RWPE2 (cell line): ENCODE data around the gene NACC1.

Source experiments
- ATAC-seq: fragments of 200-7000 bp; cut with Tn5 transposase; 3 replicates; pipeline ENCODE4 v1.9.1; 2021; ENCODE audit warnings: low read depth
- DNase-seq: peaks from one replicate; pipeline ENCODE4 v3.0.0-alpha.2; 2020; ENCODE audit warnings: low spot score
- H3K27ac ChIP-seq: fragments of 450-650 bp; 2 replicates; pipeline ENCODE4 v1.5.1; 2017; ENCODE audit warnings: mild to moderate bottlenecking; ENCODE audit not compliant: poor library complexity, severe bottlenecking
- H3K27me3 ChIP-seq: fragments of 250-450 bp; sonication (Bioruptor Pico); 2 replicates; pipeline ENCODE4 v1.5.1; 2021; ENCODE audit warnings: mild to moderate bottlenecking, moderate library complexity; ENCODE audit not compliant: insufficient read depth, poor library complexity, severe bottlenecking
- H3K36me3 ChIP-seq: fragments of 250-450 bp; sonication (Bioruptor Pico); 2 replicates; pipeline ENCODE4 v1.5.1; 2020; ENCODE audit warnings: low read depth, mild to moderate bottlenecking, moderate library complexity
- H3K4me1 ChIP-seq: fragments of 250-450 bp; sonication (Bioruptor Pico); 2 replicates; pipeline ENCODE4 v1.5.1; 2021; ENCODE audit warnings: mild to moderate bottlenecking, moderate library complexity; ENCODE audit not compliant: insufficient read depth, poor library complexity, severe bottlenecking
- H3K4me3 ChIP-seq: fragments of 250-450 bp; sonication (Bioruptor Pico); 2 replicates; pipeline ENCODE4 v1.5.1; 2021; ENCODE audit warnings: mild to moderate bottlenecking, moderate library complexity; ENCODE audit not compliant: severe bottlenecking
- H3K9me3 ChIP-seq: fragments of 250-450 bp; sonication (Bioruptor Pico); 2 replicates; pipeline ENCODE4 v1.5.1; 2021; ENCODE audit warnings: mild to moderate bottlenecking, moderate library complexity; ENCODE audit not compliant: severe bottlenecking
- CTCF ChIP-seq: fragments of 450-650 bp; IDR thresholded peaks from one replicate; pipeline ENCODE4 v1.5.1; 2017; ENCODE audit warnings: mild to moderate bottlenecking, moderate library complexity; ENCODE audit not compliant: poor library complexity, severe bottlenecking

The NACC1 gene

DNA sequence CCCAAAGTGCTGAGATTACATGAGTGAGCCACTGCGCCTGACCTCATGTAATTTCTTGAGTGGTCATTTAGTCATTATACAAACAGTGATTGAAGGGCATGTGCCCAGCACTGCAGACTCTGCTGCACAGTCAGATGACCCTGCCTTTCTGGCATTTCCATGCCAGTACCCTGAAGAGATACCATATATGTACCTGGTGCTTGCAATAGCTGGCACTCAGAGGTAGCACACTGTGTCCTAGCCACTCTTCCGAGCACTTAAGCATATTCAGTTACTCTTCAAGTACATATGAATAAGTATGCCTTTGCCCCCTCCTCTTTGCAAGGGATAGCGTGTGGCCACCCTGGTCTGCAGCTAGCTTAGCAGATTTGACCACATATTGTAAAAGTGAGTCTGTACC lies 16.6 kb downstream of the NACC1 start:
- H3K36me3 ChIP-seq: peaks cover 54% of the 10 kb centered on the region
- no peaks in the 10 kb centered on the region for H3K9me3 ChIP-seq
- TF ChIP-seq CTCF: no peak
- no peaks in the 10 kb centered on the region for H3K4me1 ChIP-seq
- DNase-seq (no peak), ATAC-seq (peak; percentile 33; the same call in 2 of the 3 replicates)
- no peaks in the 10 kb centered on the region for H3K27me3 ChIP-seq
- H3K27ac ChIP-seq: no peak overlapping the region
- no peak overlapping the region for H3K4me3 ChIP-seq

GRCh38 chr19:13135068-13136062 lies 17.3 kb downstream of the NACC1 start:
- Histone ChIP-seq H3K4me1 (no peaks in the 10 kb centered on the region), H3K4me3 (no peak overlapping the region), H3K27me3 (no peaks in the 10 kb centered on the region), H3K27ac (no peak overlapping the region), H3K9me3 (no peaks in the 10 kb centered on the region), H3K36me3 (peaks cover 54% of the 10 kb centered on the region)
- no peak for DNase-seq
- no peak for TF ChIP-seq CTCF
- ATAC-seq: no peak

DNA sequence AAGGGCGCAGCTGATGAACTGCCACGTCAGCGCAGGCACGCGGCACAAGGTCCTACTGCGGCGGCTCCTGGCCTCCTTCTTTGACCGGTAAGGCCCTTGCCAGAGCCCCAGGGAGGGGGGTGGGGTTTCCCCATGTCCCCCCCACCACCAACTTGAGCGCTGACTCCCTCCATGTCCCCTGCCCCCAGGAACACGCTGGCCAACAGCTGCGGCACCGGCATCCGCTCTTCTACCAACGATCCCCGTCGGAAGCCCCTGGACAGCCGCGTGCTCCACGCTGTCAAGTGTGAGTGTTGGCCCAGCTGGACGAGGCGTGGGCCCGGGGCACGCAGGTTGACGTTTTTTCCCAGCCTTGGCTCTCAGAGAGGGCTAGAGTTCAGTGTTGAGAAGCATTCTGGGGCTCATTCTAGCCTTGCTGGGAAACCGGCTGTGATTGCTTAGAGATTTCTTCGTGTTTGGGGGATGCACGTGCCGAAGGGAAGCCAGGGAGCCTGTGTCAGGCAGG lies 19.3 kb downstream of the NACC1 start:
- Histone ChIP-seq H3K36me3 (peaks cover 41% of the 10 kb centered on the region), H3K27ac (no peak overlapping the region), H3K27me3 (no peaks in the 10 kb centered on the region), H3K4me1 (no peaks in the 10 kb centered on the region), H3K9me3 (no peaks in the 10 kb centered on the region), H3K4me3 (no peak overlapping the region)
- no peak for TF ChIP-seq CTCF
- DNase-seq (no peak), ATAC-seq (no peak)

DNA sequence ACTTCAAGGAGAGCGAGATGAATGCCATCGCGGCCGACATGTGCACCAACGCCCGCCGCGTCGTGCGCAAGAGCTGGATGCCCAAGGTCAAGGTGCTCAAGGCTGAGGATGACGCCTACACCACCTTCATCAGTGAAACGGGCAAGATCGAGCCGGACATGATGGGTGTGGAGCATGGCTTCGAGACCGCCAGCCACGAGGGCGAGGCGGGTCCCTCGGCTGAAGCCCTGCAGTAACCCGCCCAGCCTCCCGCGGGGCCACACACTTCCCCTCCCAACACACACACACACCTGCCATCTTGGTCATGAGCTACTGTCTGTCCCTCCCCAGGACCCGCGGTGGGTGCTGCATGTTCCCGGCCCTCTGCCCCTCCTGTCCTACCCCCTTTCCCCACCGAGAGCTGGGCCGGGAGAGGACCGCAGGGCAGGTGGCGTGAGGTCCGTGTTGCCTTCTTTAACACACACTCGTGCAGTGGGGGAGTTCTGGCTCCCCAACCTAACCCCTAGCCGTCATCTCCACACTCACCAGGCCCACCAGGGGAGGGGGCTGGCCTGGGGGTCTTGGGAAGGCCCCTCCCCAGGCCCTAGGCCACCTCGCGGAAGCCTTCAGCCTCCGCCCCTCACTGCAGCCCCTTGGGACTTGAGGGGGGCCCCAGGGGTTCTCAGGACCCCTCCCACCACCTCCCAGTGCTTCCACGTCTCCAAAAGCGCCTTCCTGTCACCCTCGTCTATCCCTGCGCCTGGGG lies 20.3 kb downstream of the NACC1 start:
- TF ChIP-seq CTCF: no peak
- no peaks in the 10 kb centered on the region for H3K9me3 ChIP-seq
- peaks cover 41% of the 10 kb centered on the region for H3K36me3 ChIP-seq
- ATAC-seq (no peak), DNase-seq (no peak)
- H3K27ac ChIP-seq: no peak overlapping the region
- no peaks in the 10 kb centered on the region for H3K27me3 ChIP-seq
- H3K4me1 ChIP-seq: peaks cover 4% of the 10 kb centered on the region
- no peak overlapping the region for H3K4me3 ChIP-seq
